HK-2 (cell line): Measurements from ENCODE around the gene ZBTB7C.

Source experiments
- DNase-seq: peaks from one replicate; pipeline ENCODE4 v3.0.0-alpha.2; 2018; ENCODE audit not compliant: unreplicated experiment

Gene ZBTB7C

GRCh38 chr18:48037481-48038271 is 371.5 kb downstream of the ZBTB7C start:
- no peak for DNase-seq

- peak; percentile 29 for DNase-seq
Measured at GRCh38 chr18:48036641-48037421, 372.4 kb downstream of the ZBTB7C start.

- DNase-seq = no peak
Measured at GRCh38 chr18:48036226-48036625, 373.0 kb downstream of the ZBTB7C start.

GRCh38 chr18:48035556-48035860 is 373.7 kb downstream of the ZBTB7C start:
- no peak for DNase-seq

GRCh38 chr18:48034651-48035555 is 374.3 kb downstream of the ZBTB7C start:
- no peak for DNase-seq

- DNase-seq = no peak
Measured at GRCh38 chr18:48033790-48034650, 375.2 kb downstream of the ZBTB7C start.

GRCh38 chr18:48032876-48033789 is 376.1 kb downstream of the ZBTB7C start:
- DNase-seq = no peak

- no peak for DNase-seq
Measured at GRCh38 chr18:48031641-48032040, 377.5 kb downstream of the ZBTB7C start.

- DNase-seq = no peak
Measured at GRCh38 chr18:48030616-48031480, 378.3 kb downstream of the ZBTB7C start.

- DNase-seq = no peak
Measured at GRCh38 chr18:48029296-48029986, 379.7 kb downstream of the ZBTB7C start.

- no peak for DNase-seq
Measured at GRCh38 chr18:48028696-48029095, 380.5 kb downstream of the ZBTB7C start.

- no peak for DNase-seq
Measured at GRCh38 chr18:48028081-48028480, 381.1 kb downstream of the ZBTB7C start.

- DNase-seq = no peak
Measured at GRCh38 chr18:48027401-48027963, 381.7 kb downstream of the ZBTB7C start.

- DNase-seq = no peak
Measured at GRCh38 chr18:48026216-48026615, 383.0 kb downstream of the ZBTB7C start.

- no peak for DNase-seq
Measured at GRCh38 chr18:48024881-48025660, 384.1 kb downstream of the ZBTB7C start.

- no peak for DNase-seq
Measured at GRCh38 chr18:48024009-48024512, 385.1 kb downstream of the ZBTB7C start.

- peak; percentile 67 for DNase-seq
Measured at GRCh38 chr18:48023334-48024008, 385.7 kb downstream of the ZBTB7C start.
